SH-SY5Y (cell line): ENCODE data around the gene HTRA2.

ENCODE experiments used
- GATA2 ChIP-seq: IDR thresholded peaks from 2 replicates; pipeline ENCODE4 v1.6.1; 2011; ENCODE audit warnings: mild to moderate bottlenecking, low read depth, low read length
- GATA3 ChIP-seq: IDR thresholded peaks from 2 replicates; pipeline ENCODE4 v1.6.1; 2011; ENCODE audit warnings: low read depth, mild to moderate bottlenecking, low read length, moderate library complexity

GRCh38 chr2:74548285-74548899, 18.7 kb downstream of the HTRA2 start:
- no peak for TF ChIP-seq GATA3
- no peak for TF ChIP-seq GATA2
